VCaP (cell line): ENCODE measurements around the gene CACNG7.

Source experiments
- H3K27ac ChIP-seq: fragments of 450-650 bp; 2 replicates; pipeline ENCODE4 v1.5.1; 2017
- CTCF ChIP-seq: fragments of 450-650 bp; conservative IDR thresholded peaks from 2 replicates; pipeline ENCODE4 v1.5.1; 2017; ENCODE audit warnings: mild to moderate bottlenecking, moderate library complexity

CACNG7 gene

GRCh38 chr19:53980539-53981375, 71.7 kb downstream of the CACNG7 start:
- H3K27ac ChIP-seq: peak overlapping the region; percentile 78
- no peak; the same call in 1 of the 2 replicates for TF ChIP-seq CTCF

GRCh38 chr19:53981376-53981951, 72.4 kb downstream of the CACNG7 start:
- peak overlapping the region; percentile 78 for H3K27ac ChIP-seq
- TF ChIP-seq CTCF: no peak

GRCh38 chr19:53982001-53982451, 72.9 kb downstream of the CACNG7 start:
- no peak for TF ChIP-seq CTCF
- peak overlapping the region; percentile 78 for H3K27ac ChIP-seq

- no peak for TF ChIP-seq CTCF
- peak overlapping the region; percentile 78 for H3K27ac ChIP-seq
Observed at GRCh38 chr19:53982611-53983010, 73.5 kb downstream of the CACNG7 start.

GRCh38 chr19:53983457-53984289, 74.6 kb downstream of the CACNG7 start:
- TF ChIP-seq CTCF: no peak
- H3K27ac ChIP-seq: no peak overlapping the region

- TF ChIP-seq CTCF: no peak
- H3K27ac ChIP-seq: peak overlapping the region; percentile 56
Observed at GRCh38 chr19:53985863-53986262, 76.8 kb downstream of the CACNG7 start.

GRCh38 chr19:53988981-53989380, 79.9 kb downstream of the CACNG7 start:
- no peak for TF ChIP-seq CTCF
- H3K27ac ChIP-seq: no peak overlapping the region
